EH (cell line): ENCODE data around the gene VGLL4.
A peak's percentile ranks its signal among the peaks of the same experiment; 100 is the strongest.

ENCODE experiments used
- DNase-seq: peaks from one replicate; pipeline ENCODE4 v3.0.0-alpha.2; 2015; ENCODE audit warnings: low read depth

The VGLL4 gene

GRCh38 chr3:11564577-11565001, 79.1 kb downstream of the VGLL4 start:
- DNase-seq: no peak

- no peak for DNase-seq
Observed at GRCh38 chr3:11563865-11564185, 79.9 kb downstream of the VGLL4 start.

- DNase-seq: no peak
Observed at GRCh38 chr3:11563159-11563864, 80.4 kb downstream of the VGLL4 start.

- no peak for DNase-seq
Observed at GRCh38 chr3:11562277-11562881, 81.3 kb downstream of the VGLL4 start.

GRCh38 chr3:11560746-11561145, 83.0 kb downstream of the VGLL4 start:
- no peak for DNase-seq

- DNase-seq: no peak
Observed at GRCh38 chr3:11559816-11560633, 83.7 kb downstream of the VGLL4 start.

- DNase-seq: no peak
Observed at GRCh38 chr3:11558918-11559815, 84.5 kb downstream of the VGLL4 start.

GRCh38 chr3:11558411-11558903, 85.3 kb downstream of the VGLL4 start:
- DNase-seq: no peak

- DNase-seq: peak; percentile 88
Observed at GRCh38 chr3:11558002-11558401, 85.7 kb downstream of the VGLL4 start.

GRCh38 chr3:11556851-11557644, 86.7 kb downstream of the VGLL4 start:
- peak; percentile 70 for DNase-seq

GRCh38 chr3:11555881-11556633, 87.7 kb downstream of the VGLL4 start:
- no peak for DNase-seq

- DNase-seq: no peak
Observed at GRCh38 chr3:11555211-11555782, 88.4 kb downstream of the VGLL4 start.

- no peak for DNase-seq
Observed at GRCh38 chr3:11554666-11555065, 89.0 kb downstream of the VGLL4 start.

- DNase-seq: no peak
Observed at GRCh38 chr3:11554236-11554610, 89.5 kb downstream of the VGLL4 start.

GRCh38 chr3:11553436-11554235, 90.1 kb downstream of the VGLL4 start:
- DNase-seq: no peak

- no peak for DNase-seq
Observed at GRCh38 chr3:11552289-11553264, 91.1 kb downstream of the VGLL4 start.

- DNase-seq: peak; percentile 34
Observed at GRCh38 chr3:11551036-11551435, 92.7 kb downstream of the VGLL4 start.

- peak; percentile 60 for DNase-seq
Observed at GRCh38 chr3:11549580-11550140, 94.1 kb downstream of the VGLL4 start.
